Keratinocyte (primary cell): ENCODE data around the gene ATF6. TPM values are rescaled to one million over a fixed set of nuclear protein-coding genes. Genes with fewer than 3 reads are reported as not detected.

ENCODE experiments used
- DNase-seq: peaks from one replicate; pipeline ENCODE4 v3.0.0-alpha.2; 2011; ENCODE audit warnings: low read depth, missing footprints, low spot score
- FAIRE-seq: peaks from 2 replicates; lab custom pipeline; 2011; peaks lifted over from hg19 to GRCh38; lab: Jason Lieb, UNC
- H2AFZ ChIP-seq: 2 replicates; pipeline ENCODE4 v1.6.0; 2012; ENCODE audit warnings: low read length, control low read depth, inconsistent platforms; ENCODE audit not compliant: control insufficient read depth
- H3K27ac ChIP-seq: 2 replicates; pipeline ENCODE4 v1.5.1; 2011; ENCODE audit warnings: low read length; ENCODE audit not compliant: control insufficient read depth, insufficient read depth
- H3K27me3 ChIP-seq: 3 replicates; pipeline ENCODE4 v1.6.0; 2011; ENCODE audit warnings: low read length; ENCODE audit not compliant: control insufficient read depth, insufficient read depth; ENCODE audit errors: extremely low read depth
- H3K36me3 ChIP-seq, 2 experiments: 2 replicates in 1 of 2; 3 replicates in 1 of 2; pipeline ENCODE4 v1.5.1; 2011; ENCODE audit warnings: low read length in 2 of 2, mild to moderate bottlenecking in 1 of 2; ENCODE audit not compliant: control insufficient read depth in 2 of 2, insufficient read depth in 2 of 2; ENCODE audit errors: extremely low read depth in 1 of 2
- H3K4me1 ChIP-seq: 3 replicates; pipeline ENCODE4 v1.5.1; 2011; ENCODE audit warnings: low read length; ENCODE audit not compliant: control insufficient read depth, insufficient read depth; ENCODE audit errors: extremely low read depth
- H3K4me2 ChIP-seq: 3 replicates; pipeline ENCODE4 v1.6.0; 2011; ENCODE audit warnings: low read depth, low read length; ENCODE audit not compliant: control insufficient read depth, insufficient read depth; ENCODE audit errors: extremely low read depth
- H3K4me3 ChIP-seq, 3 experiments: fragments of 200-600 bp in 1 of 3; sonication (generic) in 1 of 3; 2 replicates in 2 of 3; 3 replicates in 1 of 3; pipeline ENCODE4 v1.5.1; 2011 to 2016; ENCODE audit warnings: low read length in 3 of 3, mild to moderate bottlenecking in 3 of 3, control low read depth in 2 of 3, inconsistent platforms in 1 of 3, low read depth in 1 of 3, mixed read lengths in 1 of 3, mixed run types in 1 of 3, moderate library complexity in 1 of 3; ENCODE audit not compliant: control insufficient read depth in 2 of 3, insufficient read depth in 2 of 3; ENCODE audit errors: extremely low read depth in 1 of 3
- H3K79me2 ChIP-seq: 2 replicates; pipeline ENCODE4 v1.6.0; 2012; ENCODE audit warnings: low read length; ENCODE audit not compliant: control insufficient read depth, insufficient read depth
- H3K9ac ChIP-seq: 3 replicates; pipeline ENCODE4 v1.6.0; 2011; ENCODE audit warnings: low read length; ENCODE audit not compliant: control insufficient read depth, insufficient read depth; ENCODE audit errors: extremely low read depth
- H3K9me1 ChIP-seq: 3 replicates; pipeline ENCODE4 v1.6.0; 2011; ENCODE audit warnings: low read length; ENCODE audit not compliant: control insufficient read depth, insufficient read depth; ENCODE audit errors: extremely low read depth
- H3K9me3 ChIP-seq: 2 replicates; pipeline ENCODE4 v1.5.1; 2012; ENCODE audit warnings: low read depth, low read length; ENCODE audit not compliant: control insufficient read depth
- H4K20me1 ChIP-seq: 3 replicates; pipeline ENCODE4 v1.6.0; 2011; ENCODE audit warnings: low read length; ENCODE audit not compliant: control insufficient read depth, insufficient read depth; ENCODE audit errors: extremely low read depth
- EZH2 ChIP-seq: IDR thresholded peaks from one replicate; pipeline ENCODE4 v1.6.1; 2012; ENCODE audit warnings: inconsistent platforms, mild to moderate bottlenecking, low read length, moderate library complexity
- dilution Hi-C: fragments of 300-500 bp; cut with MboI; formaldehyde crosslinking; loops from one replicate; pipeline ENCODE4 v1.7.0; 2020; ENCODE audit warnings: low sequenced_read_pairs; ENCODE audit not compliant: extremely low pct_ligation_motif_present
- polyA plus RNA-seq, 5 experiments: library from polyadenylated mRNA; depleted of rRNA in 3 of 5; stranded (reverse) in 3 of 5; stranded (forward) in 1 of 5; unstranded in 1 of 5; fragments of >200 nt; gene quantifications; 1 replicate in 1 of 5; 2 replicates in 3 of 5; 3 replicates in 1 of 5; pipeline versions ENCODE4 v1.2.1 to v1.2.3, GENCODE V29; 2011 to 2012; ENCODE audit warnings: missing spikeins in 2 of 5, low read depth in 1 of 5, low replicate concordance in 1 of 5
- TF ChIP-seq, protein P1 (sequence below), 3 experiments: IDR thresholded peaks in 1 of 3; conservative IDR thresholded peaks in 1 of 3; optimal IDR thresholded peaks in 1 of 3; 2 replicates in 2 of 3; 3 replicates in 1 of 3; pipeline versions ENCODE3 to v1.5.1; 2011; ENCODE audit warnings: low read length in 3 of 3, mild to moderate bottlenecking in 3 of 3, moderate library complexity in 2 of 3, control low read depth in 1 of 3, inconsistent platforms in 1 of 3; ENCODE audit not compliant: insufficient read depth in 2 of 3; ENCODE audit errors: extremely low read depth in 1 of 3

The ATF6 gene
- polyA plus RNA-seq, 1 donor (not counting 4 experiments of a cell fraction or from before 2014, with no cell fraction given): 19.7 TPM

DNA sequence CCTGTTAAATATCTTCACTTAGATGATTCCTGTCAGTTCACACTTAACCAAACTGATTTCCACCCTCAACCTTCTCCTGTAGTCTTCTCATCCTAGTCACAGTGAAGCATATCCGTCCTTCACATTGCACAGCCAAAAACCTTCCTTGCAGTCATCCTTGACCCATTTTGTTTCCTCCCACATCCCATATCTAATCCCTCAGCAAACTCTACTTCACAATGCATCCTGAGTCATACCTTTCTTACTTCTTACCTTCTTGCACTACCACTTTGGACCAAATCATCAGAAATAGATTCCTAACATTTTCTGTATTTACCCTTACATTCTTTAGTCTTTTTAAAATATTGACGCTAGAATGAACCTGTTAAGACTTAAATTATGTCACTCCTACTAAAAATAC lies 170.7 kb downstream of the ATF6 start:
- dilution Hi-C loops: no loop called here
- Histone ChIP-seq H3K4me1 (no peaks in the 10 kb centered on the region), H3K9me3 (no peaks in the 10 kb centered on the region), H2AFZ (no peak overlapping the region), H3K9ac (no peak overlapping the region), H3K36me3 (no peaks in the 10 kb centered on the region), H4K20me1 (no peaks in the 10 kb centered on the region), H3K9me1 (no peaks in the 10 kb centered on the region), H3K4me2 (no peak overlapping the region), H3K79me2 (no peaks in the 10 kb centered on the region), H3K27me3 (no peaks in the 10 kb centered on the region), H3K27ac (no peak overlapping the region), H3K4me3 (no peak overlapping the region)
- TF ChIP-seq EZH2: no peak
- TF ChIP-seq, protein P1, sequence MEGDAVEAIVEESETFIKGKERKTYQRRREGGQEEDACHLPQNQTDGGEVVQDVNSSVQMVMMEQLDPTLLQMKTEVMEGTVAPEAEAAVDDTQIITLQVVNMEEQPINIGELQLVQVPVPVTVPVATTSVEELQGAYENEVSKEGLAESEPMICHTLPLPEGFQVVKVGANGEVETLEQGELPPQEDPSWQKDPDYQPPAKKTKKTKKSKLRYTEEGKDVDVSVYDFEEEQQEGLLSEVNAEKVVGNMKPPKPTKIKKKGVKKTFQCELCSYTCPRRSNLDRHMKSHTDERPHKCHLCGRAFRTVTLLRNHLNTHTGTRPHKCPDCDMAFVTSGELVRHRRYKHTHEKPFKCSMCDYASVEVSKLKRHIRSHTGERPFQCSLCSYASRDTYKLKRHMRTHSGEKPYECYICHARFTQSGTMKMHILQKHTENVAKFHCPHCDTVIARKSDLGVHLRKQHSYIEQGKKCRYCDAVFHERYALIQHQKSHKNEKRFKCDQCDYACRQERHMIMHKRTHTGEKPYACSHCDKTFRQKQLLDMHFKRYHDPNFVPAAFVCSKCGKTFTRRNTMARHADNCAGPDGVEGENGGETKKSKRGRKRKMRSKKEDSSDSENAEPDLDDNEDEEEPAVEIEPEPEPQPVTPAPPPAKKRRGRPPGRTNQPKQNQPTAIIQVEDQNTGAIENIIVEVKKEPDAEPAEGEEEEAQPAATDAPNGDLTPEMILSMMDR (optimal IDR thresholded peaks at IDR 0.05 in 1 of 3, IDR thresholded peaks at IDR 0.05 in 1 of 3, conservative IDR thresholded peaks at IDR 0.05 in 1 of 3; ENCODE audit: extremely low read depth in 1 of 3, insufficient read depth in 2 of 3, low read length in 3 of 3): no peak
- DNase-seq (no peak), FAIRE-seq (no peak)

GRCh38 chr1:161940866-161941591 lies 174.9 kb downstream of the ATF6 start:
- no peaks in the 10 kb centered on the region for H4K20me1 ChIP-seq
- no peak overlapping the region for H3K4me2 ChIP-seq
- no peak overlapping the region for H3K4me3 ChIP-seq
- H3K4me1 ChIP-seq: no peaks in the 10 kb centered on the region
- DNase-seq (no peak), FAIRE-seq (no peak)
- H2AFZ ChIP-seq: no peak overlapping the region
- H3K27me3 ChIP-seq: no peaks in the 10 kb centered on the region
- H3K9me1 ChIP-seq: no peaks in the 10 kb centered on the region
- no peaks in the 10 kb centered on the region for H3K79me2 ChIP-seq
- no peak overlapping the region for H3K9ac ChIP-seq
- TF ChIP-seq, protein P1 (optimal IDR thresholded peaks at IDR 0.05 in 1 of 3, IDR thresholded peaks at IDR 0.05 in 1 of 3, conservative IDR thresholded peaks at IDR 0.05 in 1 of 3; ENCODE audit: extremely low read depth in 1 of 3, insufficient read depth in 2 of 3, low read length in 3 of 3): no peak
- no peak for TF ChIP-seq EZH2
- H3K27ac ChIP-seq: no peak overlapping the region
- H3K9me3 ChIP-seq: no peaks in the 10 kb centered on the region
- peaks cover 0 to 3% of the 10 kb centered on the region in 2 experiments for H3K36me3 ChIP-seq
- dilution Hi-C loops: no loop called here
